ENCODE data around the gene FRYL.

FRYL gene

DNA sequence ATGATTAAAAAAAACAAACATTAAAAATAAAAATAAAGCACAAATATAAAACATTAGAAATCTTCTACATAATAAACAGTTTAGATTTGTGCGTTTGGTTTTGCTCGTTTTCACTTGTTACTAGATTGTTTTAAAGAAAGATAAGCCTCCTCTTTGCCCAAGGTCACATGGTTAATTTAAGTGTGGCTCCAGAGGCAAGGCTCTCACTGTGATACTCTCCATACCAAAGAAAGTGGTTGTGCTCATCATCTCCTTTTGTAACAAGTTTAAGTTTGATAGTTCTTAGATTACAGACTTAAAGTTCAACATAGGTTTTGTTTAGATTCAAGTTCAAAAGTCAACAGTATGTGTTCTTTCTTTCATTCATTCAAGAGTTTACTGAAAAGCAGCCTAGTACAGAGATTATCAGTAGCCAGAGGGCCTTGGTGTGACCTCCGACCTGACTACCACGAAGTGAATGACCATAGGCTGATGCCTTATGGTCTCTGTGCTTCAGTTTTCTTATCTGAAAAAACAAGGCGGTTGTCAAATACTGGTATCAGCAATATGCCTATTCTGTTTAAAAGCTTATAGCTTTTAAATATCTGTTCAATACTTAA lies 156.8 kb downstream of the FRYL start:
- TF ChIP-seq, protein P1, sequence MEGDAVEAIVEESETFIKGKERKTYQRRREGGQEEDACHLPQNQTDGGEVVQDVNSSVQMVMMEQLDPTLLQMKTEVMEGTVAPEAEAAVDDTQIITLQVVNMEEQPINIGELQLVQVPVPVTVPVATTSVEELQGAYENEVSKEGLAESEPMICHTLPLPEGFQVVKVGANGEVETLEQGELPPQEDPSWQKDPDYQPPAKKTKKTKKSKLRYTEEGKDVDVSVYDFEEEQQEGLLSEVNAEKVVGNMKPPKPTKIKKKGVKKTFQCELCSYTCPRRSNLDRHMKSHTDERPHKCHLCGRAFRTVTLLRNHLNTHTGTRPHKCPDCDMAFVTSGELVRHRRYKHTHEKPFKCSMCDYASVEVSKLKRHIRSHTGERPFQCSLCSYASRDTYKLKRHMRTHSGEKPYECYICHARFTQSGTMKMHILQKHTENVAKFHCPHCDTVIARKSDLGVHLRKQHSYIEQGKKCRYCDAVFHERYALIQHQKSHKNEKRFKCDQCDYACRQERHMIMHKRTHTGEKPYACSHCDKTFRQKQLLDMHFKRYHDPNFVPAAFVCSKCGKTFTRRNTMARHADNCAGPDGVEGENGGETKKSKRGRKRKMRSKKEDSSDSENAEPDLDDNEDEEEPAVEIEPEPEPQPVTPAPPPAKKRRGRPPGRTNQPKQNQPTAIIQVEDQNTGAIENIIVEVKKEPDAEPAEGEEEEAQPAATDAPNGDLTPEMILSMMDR (conservative IDR thresholded peaks at IDR 0.05; ENCODE audit: low read length), result no peak
- H3K4me3 ChIP-seq (ENCODE audit: low read length), result no peak overlapping the region
- DNase-seq (ENCODE audit: low read depth), result no peak

DNA sequence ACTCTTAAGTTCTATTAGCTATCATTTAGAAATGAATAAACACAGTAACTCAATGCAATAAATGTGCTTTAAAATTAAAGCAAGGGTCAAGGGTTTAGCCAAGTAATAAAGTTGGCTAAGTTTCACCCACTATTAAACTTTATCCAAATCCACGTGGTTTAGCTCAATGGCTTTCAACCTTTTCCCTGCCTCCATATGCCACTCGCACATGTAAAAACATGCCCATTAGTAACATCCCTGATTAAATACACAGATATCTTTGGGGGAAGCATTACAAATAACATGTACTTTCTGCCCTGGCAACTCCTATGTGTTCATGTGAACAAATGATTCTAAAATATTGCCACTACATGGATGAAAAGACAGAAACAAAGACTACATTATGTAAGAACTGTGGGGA lies 159.2 kb downstream of the FRYL start:
- H3K4me3 ChIP-seq (ENCODE audit: low read length), result no peak overlapping the region
- no peak for DNase-seq (ENCODE audit: low read depth)
- TF ChIP-seq, protein P1 (conservative IDR thresholded peaks at IDR 0.05; ENCODE audit: low read length), result no peak

DNA sequence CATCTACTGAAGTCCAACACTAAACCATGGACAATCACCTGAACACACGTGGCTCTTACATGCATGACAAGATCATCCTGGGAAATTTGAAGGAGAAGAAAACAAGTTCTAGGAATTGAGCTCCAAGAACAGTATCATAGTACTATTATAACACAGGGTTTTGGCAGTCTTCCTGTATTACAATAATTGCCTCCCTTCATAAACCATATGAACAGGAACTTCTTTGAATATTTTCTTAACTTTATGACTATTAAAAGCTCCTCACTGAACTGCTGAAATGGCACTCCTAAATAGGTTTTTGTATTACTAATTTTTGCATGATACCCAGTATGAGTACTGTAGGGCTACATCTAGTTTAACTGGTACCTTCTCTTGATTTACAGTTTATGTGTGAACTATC lies 160.0 kb downstream of the FRYL start:
- TF ChIP-seq, protein P1 (conservative IDR thresholded peaks at IDR 0.05; ENCODE audit: low read length), result no peak
- peak; percentile 17 for DNase-seq (ENCODE audit: low read depth)
- no peak overlapping the region for H3K4me3 ChIP-seq (ENCODE audit: low read length)

DNA sequence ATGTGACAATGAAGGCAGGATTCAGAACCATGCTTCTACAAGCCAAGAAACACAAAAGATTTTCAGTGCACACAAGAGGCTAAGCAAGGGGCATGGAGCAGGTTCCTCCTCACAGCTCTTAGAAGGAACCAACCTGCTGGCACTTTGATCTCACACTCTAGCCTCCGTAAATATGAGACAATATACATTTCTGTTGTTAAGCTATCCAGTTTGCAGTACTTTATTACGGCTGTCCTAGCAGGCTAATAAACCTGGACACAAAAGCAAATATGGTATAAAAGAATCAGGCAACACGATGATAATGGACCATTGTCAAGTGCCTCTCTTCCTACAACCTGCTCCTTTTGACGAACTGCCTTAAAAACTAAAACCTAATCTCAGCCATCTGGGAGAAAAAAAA lies 175.6 kb downstream of the FRYL start:
- TF ChIP-seq, protein P1 (conservative IDR thresholded peaks at IDR 0.05; ENCODE audit: low read length), result no peak
- no peak for DNase-seq (ENCODE audit: low read depth)
- no peak overlapping the region for H3K4me3 ChIP-seq (ENCODE audit: low read length)

DNA sequence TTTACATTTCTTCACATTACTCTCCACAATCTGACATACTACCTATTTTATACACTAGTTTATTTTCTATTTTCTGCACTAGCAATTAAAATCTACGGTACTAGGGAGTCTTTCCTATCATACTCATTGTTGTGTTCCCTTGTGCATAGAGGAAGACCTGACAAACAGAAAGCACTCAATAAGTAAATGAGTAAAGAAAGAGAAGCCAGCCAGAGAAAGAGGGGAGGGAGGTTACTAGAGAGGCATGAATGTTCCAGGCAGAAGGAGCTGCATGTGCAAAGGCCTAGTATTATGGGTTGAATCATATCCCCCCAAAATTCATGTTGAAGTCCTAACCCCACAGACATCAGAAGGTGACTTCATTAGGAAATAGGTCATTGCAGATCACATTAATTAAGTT lies 176.0 kb downstream of the FRYL start:
- no peak for DNase-seq (ENCODE audit: low read depth)
- H3K4me3 ChIP-seq (ENCODE audit: low read length), result no peak overlapping the region
- TF ChIP-seq, protein P1 (conservative IDR thresholded peaks at IDR 0.05; ENCODE audit: low read length), result no peak

DNA sequence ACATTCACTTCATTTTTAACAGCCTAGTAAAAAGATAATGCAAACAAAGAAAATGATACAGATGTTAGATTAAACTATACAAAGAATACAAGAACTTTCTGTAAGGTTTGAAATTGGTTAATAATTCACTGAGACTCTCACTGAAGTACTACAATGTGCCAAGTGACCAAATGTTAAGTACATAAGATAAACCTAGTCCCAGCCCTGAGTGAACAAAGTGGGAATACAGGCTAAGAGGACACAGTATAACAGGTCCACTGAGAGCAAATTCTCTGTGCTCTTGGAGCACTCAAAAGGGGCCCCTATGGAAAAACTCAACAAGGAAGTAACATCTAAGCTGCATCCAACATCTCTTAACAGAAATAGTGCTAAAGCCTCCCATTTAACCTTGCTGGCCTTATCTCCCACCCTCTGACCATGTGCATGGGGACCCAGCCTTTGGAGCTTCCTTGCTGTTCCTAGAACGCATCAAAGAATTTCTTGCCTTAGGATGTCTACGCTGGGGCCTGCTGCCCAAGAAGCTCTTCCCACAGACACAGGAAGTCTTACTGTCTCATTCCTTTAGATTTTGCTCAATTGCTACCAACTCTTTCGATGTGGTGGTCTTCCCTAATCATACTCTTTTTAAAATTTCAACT lies 176.6 kb downstream of the FRYL start:
- DNase-seq (ENCODE audit: low read depth), result no peak
- TF ChIP-seq, protein P1 (conservative IDR thresholded peaks at IDR 0.05; ENCODE audit: low read length), result no peak
- no peak overlapping the region for H3K4me3 ChIP-seq (ENCODE audit: low read length)

DNA sequence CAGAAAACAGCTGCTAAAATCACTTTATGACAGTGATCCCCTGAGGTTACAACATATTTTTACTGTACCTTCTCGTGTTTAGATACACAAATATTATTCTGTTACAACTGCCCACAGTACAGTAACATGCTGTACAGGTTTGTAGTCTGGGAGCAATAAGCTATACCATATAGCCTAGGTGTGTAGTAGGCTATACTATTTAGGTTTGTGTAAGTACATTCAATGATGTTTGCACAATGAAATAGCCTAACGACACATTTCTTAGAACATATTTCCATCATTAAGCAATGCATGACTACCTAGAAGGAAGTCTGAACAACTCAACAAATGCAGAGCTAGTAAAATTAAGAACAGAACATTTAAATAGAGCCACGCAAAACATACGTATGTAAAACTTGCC lies 177.3 kb downstream of the FRYL start:
- TF ChIP-seq, protein P1 (conservative IDR thresholded peaks at IDR 0.05; ENCODE audit: low read length), result no peak

More for the DNA sequence above, 177.3 kb downstream of the FRYL start:
- H3K4me3 ChIP-seq (ENCODE audit: low read length), result no peak overlapping the region
- peak; percentile 7 for DNase-seq (ENCODE audit: low read depth)
